GM12892 (cell line): ENCODE data around the gene EPHA10.

Experiments
- POLR2A ChIP-seq: IDR thresholded peaks from 2 replicates; pipeline ENCODE4 v1.6.1; 2011; ENCODE audit warnings: low read depth, low read length, control low read depth
- POLR2AphosphoS5 ChIP-seq: IDR thresholded peaks from 2 replicates; pipeline ENCODE4 v1.6.1; 2011; ENCODE audit warnings: low read depth, low read length, control low read depth
- TAF1 ChIP-seq: IDR thresholded peaks from 2 replicates; pipeline ENCODE4 v1.6.1; 2011; ENCODE audit warnings: low read depth, mild to moderate bottlenecking, control low read depth, low read length, borderline replicate concordance

GRCh38 chr1:37755951-37756560 is 8.9 kb downstream of the EPHA10 start:
- TF ChIP-seq POLR2A (no peak), POLR2AphosphoS5 (no peak), TAF1 (no peak)
